ENCODE measurements around the gene MAN2A1.
A peak's percentile ranks its signal among the peaks of the same experiment; 100 is the strongest.
"Not testable (repeated sequence)": the region's sequence is repeated elsewhere in the genome, so short reads cannot be mapped to it uniquely, and the experiment has no call there.

Gene MAN2A1

GRCh38 chr5:109876941-109877669 lies 187.4 kb downstream of the MAN2A1 start:
- DNase-seq: no peak

DNA sequence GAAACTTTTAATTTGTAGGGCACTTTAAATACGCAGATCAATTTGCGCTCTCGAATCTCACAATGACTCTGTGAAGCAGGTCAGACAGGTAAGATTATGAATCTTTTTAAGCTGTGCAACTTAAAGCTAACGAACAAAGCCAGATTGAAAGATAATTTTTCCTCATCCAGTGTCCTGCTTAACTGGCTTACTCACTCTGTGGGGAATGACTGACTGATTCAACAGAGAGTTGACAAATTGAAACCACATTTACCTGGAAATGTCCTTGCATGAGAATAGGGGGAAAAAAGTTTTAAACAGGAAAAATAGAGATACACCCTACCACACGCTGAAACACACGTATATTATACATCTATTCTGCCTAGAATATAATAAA lies 187.9 kb downstream of the MAN2A1 start:
- DNase-seq: no peak

DNA sequence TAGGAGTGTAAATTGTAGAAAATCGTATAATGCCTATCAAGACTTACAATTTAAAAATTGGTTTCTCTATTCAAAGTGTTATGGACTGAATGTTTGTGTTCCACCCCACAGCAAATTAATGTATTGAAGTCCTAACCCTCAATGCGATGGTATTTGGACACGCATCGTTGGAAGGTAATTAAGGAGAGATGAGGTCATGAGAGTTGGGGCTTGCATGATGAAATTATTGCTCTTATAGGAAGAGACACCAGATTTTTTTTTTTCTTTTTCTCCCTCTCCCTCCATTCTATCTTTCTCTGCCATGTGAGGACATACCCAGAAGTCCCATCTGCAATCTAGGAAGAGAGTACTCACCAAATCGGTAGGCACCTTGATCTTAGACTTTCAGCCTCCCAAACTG lies 189.2 kb downstream of the MAN2A1 start:
- DNase-seq: no peak

DNA sequence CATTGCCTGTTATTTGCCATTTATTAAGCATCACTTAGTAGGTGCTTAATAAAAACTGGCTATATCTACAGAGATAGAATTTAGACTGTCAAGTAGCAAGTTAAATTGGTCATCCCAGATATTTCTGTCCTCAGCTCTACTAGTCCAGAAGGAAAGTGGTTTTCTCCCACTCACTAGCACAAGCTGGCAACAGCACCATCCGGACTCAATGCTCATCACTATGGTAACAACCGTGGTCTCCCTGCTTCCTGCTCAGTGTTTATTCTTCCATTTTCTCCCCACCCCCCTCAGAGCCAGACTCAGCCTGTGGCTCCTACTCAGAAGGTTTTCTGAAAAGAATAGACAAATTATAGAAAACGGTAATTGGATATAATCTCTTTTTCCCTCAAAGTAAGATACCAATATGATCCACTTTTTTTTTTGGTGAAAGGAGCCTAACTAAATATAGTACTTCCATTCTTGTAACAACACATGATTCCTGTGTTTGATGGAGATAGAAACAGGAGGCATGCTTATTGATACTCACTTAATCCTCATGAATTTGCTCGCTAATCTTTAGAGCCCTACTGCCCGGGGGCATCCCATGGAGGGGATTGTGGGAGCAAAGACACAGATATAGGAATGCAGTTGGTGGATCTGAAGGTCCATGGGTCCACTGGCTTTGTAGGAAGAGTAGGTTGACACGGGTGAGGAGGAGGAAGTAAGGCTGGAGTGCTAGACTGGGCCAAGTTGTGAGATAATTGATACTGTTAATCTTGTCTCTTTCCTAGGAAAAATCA lies 191.4 kb downstream of the MAN2A1 start:
- DNase-seq: no peak

DNA sequence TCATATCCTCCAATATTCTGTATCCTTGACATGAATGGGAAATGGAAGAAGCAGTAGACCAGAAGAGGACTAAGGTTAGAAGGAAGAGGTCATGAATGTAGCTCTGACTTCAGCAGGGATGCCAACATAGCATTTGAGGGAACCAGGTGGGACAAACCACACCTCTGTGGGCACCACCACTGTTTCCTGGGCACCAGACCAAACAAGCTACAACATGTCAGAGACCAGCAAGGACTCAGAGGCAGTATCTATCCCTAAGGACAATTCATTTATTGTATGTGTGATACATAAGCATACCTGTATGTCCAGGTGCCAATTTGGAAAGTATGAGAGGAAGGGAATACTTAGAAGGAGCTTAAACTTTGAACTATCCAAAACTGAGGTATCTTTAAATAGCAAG lies 192.8 kb downstream of the MAN2A1 start:
- no peak for DNase-seq

DNA sequence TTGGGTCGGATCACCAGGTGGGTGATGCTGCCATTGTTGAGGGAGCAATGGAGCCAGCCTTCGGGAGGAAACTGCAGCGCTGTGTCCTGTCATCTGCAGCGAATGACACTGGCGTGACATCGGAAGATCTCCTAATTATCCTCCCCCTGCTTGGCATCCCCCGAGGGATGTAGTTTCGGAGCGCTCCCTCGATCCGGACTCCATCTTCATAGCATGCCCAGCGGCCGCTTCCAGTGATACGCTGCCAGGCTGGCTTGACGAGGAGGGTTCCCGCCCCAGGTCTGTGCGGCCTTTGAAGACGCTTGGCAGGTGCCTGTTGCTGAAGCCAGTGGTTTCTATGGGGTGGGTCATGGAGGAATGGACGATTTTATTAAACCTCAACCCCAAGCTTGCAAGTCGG lies 194.9 kb downstream of the MAN2A1 start:
- DNase-seq: no peak

DNA sequence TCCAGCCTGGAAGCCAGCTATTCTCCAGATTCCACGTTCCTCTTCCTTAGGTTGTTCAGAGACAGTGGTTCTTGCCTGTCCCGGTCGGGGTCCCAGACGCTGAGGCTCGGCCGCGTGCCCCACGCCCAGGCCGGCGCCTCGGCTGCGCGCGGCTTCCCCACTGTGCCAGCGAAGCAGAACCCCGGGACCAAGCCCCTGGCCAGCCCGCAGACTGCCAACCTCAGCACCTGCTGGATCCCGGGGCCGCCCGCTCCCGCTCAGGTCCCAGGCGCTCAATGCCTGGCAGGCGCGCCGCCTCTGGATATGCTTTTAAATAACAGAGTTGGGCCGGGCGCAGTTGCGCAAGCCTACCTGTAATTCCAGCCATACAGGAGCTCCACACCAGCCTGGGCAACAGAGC lies 195.5 kb downstream of the MAN2A1 start:
- DNase-seq: no peak

- DNase-seq: no peak
Measured at GRCh38 chr5:109888989-109889388, 199.3 kb downstream of the MAN2A1 start.

GRCh38 chr5:109893271-109893670 lies 203.5 kb downstream of the MAN2A1 start:
- not testable (repeated sequence) for DNase-seq

DNA sequence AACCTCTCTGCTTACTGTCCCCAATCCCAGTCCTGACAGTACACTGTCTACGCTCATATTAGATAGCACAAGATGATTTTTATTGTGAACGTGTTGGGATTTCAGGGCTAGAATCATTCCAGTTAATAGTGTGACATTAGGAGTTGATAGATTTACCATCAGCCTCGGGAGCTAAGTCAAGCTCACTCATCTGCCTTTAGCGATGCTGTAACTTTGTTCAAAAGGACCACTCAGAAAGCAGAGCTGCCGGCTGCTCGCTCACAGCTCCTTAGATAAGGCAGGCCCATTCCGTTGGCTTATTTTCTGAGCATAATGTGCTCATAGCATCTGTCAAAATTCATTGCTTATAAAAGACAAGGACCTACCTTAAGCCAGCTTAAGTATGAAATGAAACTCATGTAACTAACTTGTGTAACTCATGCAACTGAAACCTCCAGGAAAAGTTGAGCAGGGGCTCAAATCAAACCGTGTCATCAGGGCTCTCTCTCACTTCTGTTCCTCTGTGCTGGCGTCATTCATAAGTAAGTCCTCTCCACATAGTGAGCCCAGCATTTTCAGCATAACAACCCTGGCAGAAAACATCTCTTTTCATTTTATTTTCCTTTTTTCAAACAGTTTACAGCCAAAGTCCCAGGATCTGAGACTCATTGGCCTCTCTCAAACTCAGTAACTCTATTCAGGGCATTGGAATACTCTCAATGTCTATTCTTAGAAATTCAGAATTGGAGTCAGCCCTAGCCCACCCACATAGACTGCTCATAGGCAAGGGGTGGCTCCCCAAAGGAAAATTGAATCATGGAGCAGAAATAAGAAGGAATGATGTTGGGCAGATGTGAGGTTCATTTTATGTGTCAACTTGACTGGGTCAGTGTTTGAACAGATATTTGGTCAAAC lies 208.8 kb downstream of the MAN2A1 start:
- DNase-seq: no peak

GRCh38 chr5:109899163-109899535 lies 209.4 kb downstream of the MAN2A1 start:
- DNase-seq: no peak

DNA sequence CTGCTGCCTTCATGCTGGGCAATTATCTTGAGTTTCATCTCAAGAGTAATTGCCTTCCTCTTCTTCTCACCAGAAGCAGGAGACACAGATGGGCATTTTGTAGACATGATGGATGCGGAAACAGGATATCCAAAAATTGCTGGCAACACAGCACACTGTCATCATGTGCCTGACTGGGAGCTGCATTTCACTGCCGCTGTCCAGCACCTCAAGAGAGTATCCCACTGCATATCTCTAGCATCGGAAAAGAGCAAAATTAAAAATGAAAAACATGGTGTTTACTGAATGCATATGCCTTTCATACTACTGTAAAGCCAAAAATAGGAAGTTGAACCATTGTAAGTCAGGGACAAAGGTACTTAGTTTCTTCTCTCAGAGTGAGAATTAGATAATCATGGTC lies 210.7 kb downstream of the MAN2A1 start:
- no peak for DNase-seq

- DNase-seq: no peak
Measured at GRCh38 chr5:109900911-109901627, 211.3 kb downstream of the MAN2A1 start.

DNA sequence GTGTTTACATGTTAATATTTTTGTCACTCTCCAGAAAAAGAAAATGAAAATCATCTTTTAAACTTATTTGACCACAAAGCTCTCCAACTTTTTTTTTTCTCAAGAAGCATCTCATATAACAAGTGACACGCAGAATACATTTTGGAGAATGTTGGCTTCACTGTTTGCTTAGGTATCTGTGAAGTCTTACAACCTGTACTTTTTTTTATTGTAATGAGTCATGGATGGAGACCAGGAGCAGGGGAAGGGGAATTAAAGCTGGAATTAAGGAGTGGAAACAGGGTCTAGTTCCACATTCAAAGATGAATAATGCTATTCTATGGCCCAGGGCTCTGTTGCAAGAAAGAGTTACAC lies 211.9 kb downstream of the MAN2A1 start:
- DNase-seq: no peak

- no peak for DNase-seq
Measured at GRCh38 chr5:109903061-109903460, 213.3 kb downstream of the MAN2A1 start.

DNA sequence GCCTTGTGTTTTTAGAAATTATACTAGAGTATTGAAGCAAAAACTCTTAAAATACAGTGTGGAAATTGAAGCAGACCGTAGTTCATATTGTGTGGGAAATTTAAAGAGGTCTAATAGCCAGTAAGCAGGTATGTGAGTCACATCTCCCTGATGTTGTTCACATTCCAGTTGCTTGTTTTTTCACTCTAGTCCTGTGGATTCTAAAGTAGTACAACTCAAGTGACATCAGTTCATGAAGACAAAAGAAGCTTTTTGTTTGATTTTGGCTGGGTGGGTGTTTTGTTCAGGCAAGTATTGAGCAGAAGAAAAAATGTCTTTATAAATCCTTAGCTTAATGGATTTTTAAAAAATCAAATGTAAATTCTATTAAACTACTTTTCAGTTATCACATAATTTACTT lies 216.2 kb downstream of the MAN2A1 start:
- no peak for DNase-seq

DNA sequence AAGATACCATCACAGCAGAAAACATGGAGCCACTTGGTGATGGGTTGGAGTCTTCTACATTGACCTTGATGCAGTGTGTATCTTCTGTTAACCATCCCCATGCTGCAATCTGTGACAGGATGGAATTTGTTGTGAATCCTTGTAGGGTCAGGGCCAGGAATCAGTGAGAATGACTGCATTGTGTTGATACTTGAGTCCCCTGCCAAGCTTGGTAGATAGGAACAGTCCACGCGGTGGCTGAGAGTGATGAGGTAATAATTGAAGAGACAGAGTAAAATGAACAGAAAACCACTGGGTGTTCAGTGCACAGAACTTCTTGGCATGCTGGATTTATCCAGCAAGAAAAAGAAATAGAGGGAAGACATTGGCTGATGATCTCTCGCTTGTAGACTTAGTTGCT lies 217.5 kb downstream of the MAN2A1 start:
- DNase-seq: no peak

GRCh38 chr5:109907731-109908130 lies 218.0 kb downstream of the MAN2A1 start:
- DNase-seq: no peak

GRCh38 chr5:109908366-109908765 lies 218.6 kb downstream of the MAN2A1 start:
- DNase-seq: no peak

- DNase-seq: no peak
Measured at GRCh38 chr5:109910874-109911273, 221.1 kb downstream of the MAN2A1 start.

DNA sequence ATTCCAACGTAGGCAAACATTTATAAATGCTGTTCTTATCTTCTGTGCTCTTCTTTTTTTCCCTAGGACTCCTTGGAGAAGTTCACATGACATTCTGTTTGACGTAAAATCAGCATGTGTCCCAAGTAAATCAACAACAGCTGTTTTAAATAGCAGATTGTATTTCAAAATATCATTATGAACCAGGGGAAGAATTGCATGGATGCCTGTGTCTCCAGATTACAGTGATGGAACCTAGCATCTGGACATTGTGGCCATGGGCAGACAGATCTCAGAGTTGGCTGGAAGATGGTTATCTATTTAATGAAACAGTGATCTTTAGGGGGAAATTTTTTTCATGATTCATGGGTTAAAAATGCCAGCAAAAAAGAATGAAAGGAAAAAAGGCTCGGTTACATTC lies 222.0 kb downstream of the MAN2A1 start:
- peak; percentile 25 for DNase-seq

DNA sequence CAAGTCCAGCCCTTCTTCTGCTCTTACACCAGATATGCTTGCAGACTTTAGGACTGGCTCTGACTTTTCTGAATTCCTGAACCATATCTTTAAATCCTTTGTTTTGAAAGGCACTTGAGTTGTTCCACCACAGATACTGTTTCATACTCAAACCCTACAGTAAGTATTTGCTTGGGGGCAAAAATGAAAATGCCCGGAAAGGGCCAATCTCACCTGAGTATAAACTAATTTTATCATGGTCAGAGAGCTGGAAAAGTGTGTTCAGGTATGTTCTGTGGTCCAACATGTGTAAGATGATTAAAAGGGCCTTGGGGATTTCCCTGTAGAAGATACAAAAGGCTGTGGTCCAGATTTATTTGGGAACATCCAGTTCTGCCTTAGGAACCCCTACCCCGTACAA lies 225.2 kb downstream of the MAN2A1 start:
- DNase-seq: no peak

Measured in right hindlimb (tissue), 1 donor.